NCI-H1092 (cell line): ENCODE results near the gene RHBDD3.

Experiments used
- DNase-seq: peaks from one replicate; lab custom pipeline; 2025; lab: John Stamatoyannopoulos, UW

RHBDD3 gene

GRCh38 chr22:29216873-29217666 lies 50.7 kb downstream of the RHBDD3 start:
- DNase-seq: no peak

GRCh38 chr22:29216011-29216872 lies 51.5 kb downstream of the RHBDD3 start:
- DNase-seq: no peak

- DNase-seq: no peak
Observed at GRCh38 chr22:29215012-29215860, 52.5 kb downstream of the RHBDD3 start.

- no peak for DNase-seq
Observed at GRCh38 chr22:29214232-29214631, 53.5 kb downstream of the RHBDD3 start.

- DNase-seq: no peak
Observed at GRCh38 chr22:29213493-29213892, 54.3 kb downstream of the RHBDD3 start.

- DNase-seq: no peak
Observed at GRCh38 chr22:29212743-29213142, 55.0 kb downstream of the RHBDD3 start.

- no peak for DNase-seq
Observed at GRCh38 chr22:29211466-29211865, 56.3 kb downstream of the RHBDD3 start.

GRCh38 chr22:29211066-29211465 lies 56.7 kb downstream of the RHBDD3 start:
- no peak for DNase-seq
